MM.1S (cell line): ENCODE results near the gene TAS2R41.

Source experiments
- DNase-seq: peaks from one replicate; pipeline ENCODE4 v3.0.0-alpha.2; 2015
- H2AFZ ChIP-seq: fragments of 300-600 bp; sonication (generic); 2 replicates; pipeline ENCODE4 v1.6.0; 2016; ENCODE audit warnings: antibody characterized with exemption, low read length
- H3F3A ChIP-seq: fragments of 300-600 bp; sonication (generic); 2 replicates; pipeline ENCODE4 v1.6.1; 2016; ENCODE audit warnings: mild to moderate bottlenecking, antibody characterized with exemption, low read length, moderate library complexity, mixed read lengths; ENCODE audit not compliant: insufficient read depth
- H3K27ac ChIP-seq: fragments of 300-600 bp; sonication (generic); 2 replicates; pipeline ENCODE4 v1.5.1; 2016; ENCODE audit warnings: mild to moderate bottlenecking, low read length
- H3K27me3 ChIP-seq: fragments of 300-600 bp; sonication (generic); replicated peaks from 2 replicates; pipeline ENCODE4 v1.6.0; 2016; ENCODE audit warnings: low read length; ENCODE audit not compliant: insufficient read depth
- H3K36me3 ChIP-seq: fragments of 300-600 bp; sonication (generic); replicated peaks from 2 replicates; pipeline ENCODE4 v1.6.1; 2016; ENCODE audit warnings: mild to moderate bottlenecking, low read length, mixed read lengths; ENCODE audit not compliant: insufficient read depth
- H3K4me1 ChIP-seq: fragments of 300-600 bp; sonication (generic); 2 replicates; pipeline ENCODE4 v1.6.1; 2016; ENCODE audit warnings: low read length, mixed read lengths
- H3K4me2 ChIP-seq: fragments of 300-600 bp; sonication (generic); 2 replicates; pipeline ENCODE4 v1.6.0; 2016; ENCODE audit warnings: low read depth, low read length
- H3K4me3 ChIP-seq: fragments of 300-600 bp; sonication (generic); 2 replicates; pipeline ENCODE4 v1.5.1; 2016; ENCODE audit warnings: low read length, mixed read lengths
- H3K79me2 ChIP-seq: fragments of 300-600 bp; sonication (generic); 2 replicates; pipeline ENCODE4 v1.6.1; 2016; ENCODE audit warnings: mixed run types, low read length, mixed read lengths
- H3K9ac ChIP-seq: fragments of 300-600 bp; sonication (generic); 2 replicates; pipeline ENCODE4 v1.6.1; 2016; ENCODE audit warnings: low read length, mixed read lengths
- H3K9me2 ChIP-seq: fragments of 300-600 bp; sonication (generic); replicated peaks from 2 replicates; pipeline ENCODE4 v1.6.1; 2016; ENCODE audit warnings: mild to moderate bottlenecking, low read length, mixed read lengths; ENCODE audit not compliant: insufficient read depth
- H3K9me3 ChIP-seq: fragments of 300-600 bp; sonication (generic); replicated peaks from 2 replicates; pipeline ENCODE4 v1.6.1; 2016; ENCODE audit warnings: mild to moderate bottlenecking, low read length, mixed read lengths; ENCODE audit not compliant: insufficient read depth
- H4K20me1 ChIP-seq: fragments of 300-600 bp; sonication (generic); 2 replicates; pipeline ENCODE4 v1.6.1; 2016; ENCODE audit warnings: mild to moderate bottlenecking, low read length, moderate library complexity, mixed read lengths; ENCODE audit not compliant: insufficient read depth
- CTCF ChIP-seq: fragments of 300-600 bp; sonication (generic); IDR thresholded peaks from 2 replicates; pipeline ENCODE4 v1.5.1; 2016; ENCODE audit warnings: antibody characterized with exemption, low read length, mixed read lengths
- EZH2 ChIP-seq: fragments of 300-600 bp; sonication (generic); optimal IDR thresholded peaks from 2 replicates; pipeline ENCODE3; 2017; ENCODE audit warnings: low read depth, mild to moderate bottlenecking, antibody characterized with exemption, low read length, mixed read lengths
- EZH2phosphoT487 ChIP-seq: fragments of 300-600 bp; sonication (generic); IDR thresholded peaks from 2 replicates; pipeline ENCODE4 v1.6.1; 2018; ENCODE audit warnings: antibody characterized with exemption, low read length

The TAS2R41 gene

GRCh38 chr7:143480501-143480900 is 2.8 kb downstream of the TAS2R41 start:
- no peaks in the 10 kb centered on the region for H3K4me1 ChIP-seq

GRCh38 chr7:143484119-143484518 is 6.4 kb downstream of the TAS2R41 start:
- Histone ChIP-seq H3K9me3 (no peaks in the 10 kb centered on the region), H2AFZ (no peak overlapping the region), H3K9me2 (no peaks in the 10 kb centered on the region), H4K20me1 (no peaks in the 10 kb centered on the region), H3K79me2 (no peaks in the 10 kb centered on the region), H3K27ac (no peak overlapping the region), H3K4me3 (no peak overlapping the region), H3K4me1 (peaks cover 17% of the 10 kb centered on the region), H3K4me2 (no peak overlapping the region), H3K27me3 (no peaks in the 10 kb centered on the region), H3K9ac (no peak overlapping the region), H3K36me3 (no peaks in the 10 kb centered on the region), H3F3A (peaks cover 3% of the 10 kb centered on the region; the same call in 1 of the 2 replicates)
- no peak for TF ChIP-seq EZH2
- TF ChIP-seq EZH2phosphoT487 = no peak
- TF ChIP-seq CTCF = no peak
- no peak for DNase-seq

More at GRCh38 chr7:143480501-143480900, 2.8 kb downstream of the TAS2R41 start:
- TF ChIP-seq CTCF = no peak
- no peak for TF ChIP-seq EZH2
- TF ChIP-seq EZH2phosphoT487 = no peak
- H2AFZ ChIP-seq = no peak overlapping the region
- no peaks in the 10 kb centered on the region for H3K9me3 ChIP-seq
- no peak overlapping the region for H3K27ac ChIP-seq
- DNase-seq = no peak
- no peaks in the 10 kb centered on the region for H3K36me3 ChIP-seq
- H3K9me2 ChIP-seq = no peaks in the 10 kb centered on the region
- no peaks in the 10 kb centered on the region for H3F3A ChIP-seq
- no peaks in the 10 kb centered on the region for H3K27me3 ChIP-seq
- no peaks in the 10 kb centered on the region for H4K20me1 ChIP-seq
- H3K79me2 ChIP-seq = no peaks in the 10 kb centered on the region
- no peak overlapping the region for H3K4me3 ChIP-seq
- no peak overlapping the region for H3K9ac ChIP-seq
- H3K4me2 ChIP-seq = no peak overlapping the region

- H2AFZ ChIP-seq = no peak overlapping the region
- DNase-seq = no peak
Measured at GRCh38 chr7:143485094-143485493, 7.4 kb downstream of the TAS2R41 start.

More at GRCh38 chr7:143485094-143485493, 7.4 kb downstream of the TAS2R41 start:
- Histone ChIP-seq H3K4me1 (peaks cover 17% of the 10 kb centered on the region), H3K79me2 (no peaks in the 10 kb centered on the region), H3K4me3 (no peak overlapping the region), H4K20me1 (no peaks in the 10 kb centered on the region), H3K27ac (no peak overlapping the region), H3K9me2 (no peaks in the 10 kb centered on the region), H3K36me3 (no peaks in the 10 kb centered on the region), H3K4me2 (no peak overlapping the region), H3K9ac (no peak overlapping the region), H3F3A (peaks cover 3% of the 10 kb centered on the region; the same call in 1 of the 2 replicates), H3K9me3 (no peaks in the 10 kb centered on the region), H3K27me3 (no peaks in the 10 kb centered on the region)
- no peak for TF ChIP-seq EZH2
- no peak for TF ChIP-seq CTCF
- no peak for TF ChIP-seq EZH2phosphoT487
